Choroid plexus epithelial cell (primary cell): ENCODE results near the gene SDE2.

Experiments
- DNase-seq: peaks from one replicate; pipeline ENCODE4 v3.0.0-alpha.2; 2010; ENCODE audit warnings: low read depth
- H3K4me3 ChIP-seq: 2 replicates; pipeline ENCODE4 v1.5.1; 2011; ENCODE audit warnings: low read depth, mild to moderate bottlenecking, control low read depth, low read length, moderate library complexity
- TF ChIP-seq, protein P1 (sequence below): conservative IDR thresholded peaks from 2 replicates; pipeline ENCODE4 v1.5.1; 2011; ENCODE audit warnings: low read depth, mild to moderate bottlenecking, control low read depth, inconsistent platforms, low read length, moderate library complexity

The SDE2 gene

GRCh38 chr1:226035915-226036314 is 36.8 kb upstream of the SDE2 start:
- TF ChIP-seq, protein P1, sequence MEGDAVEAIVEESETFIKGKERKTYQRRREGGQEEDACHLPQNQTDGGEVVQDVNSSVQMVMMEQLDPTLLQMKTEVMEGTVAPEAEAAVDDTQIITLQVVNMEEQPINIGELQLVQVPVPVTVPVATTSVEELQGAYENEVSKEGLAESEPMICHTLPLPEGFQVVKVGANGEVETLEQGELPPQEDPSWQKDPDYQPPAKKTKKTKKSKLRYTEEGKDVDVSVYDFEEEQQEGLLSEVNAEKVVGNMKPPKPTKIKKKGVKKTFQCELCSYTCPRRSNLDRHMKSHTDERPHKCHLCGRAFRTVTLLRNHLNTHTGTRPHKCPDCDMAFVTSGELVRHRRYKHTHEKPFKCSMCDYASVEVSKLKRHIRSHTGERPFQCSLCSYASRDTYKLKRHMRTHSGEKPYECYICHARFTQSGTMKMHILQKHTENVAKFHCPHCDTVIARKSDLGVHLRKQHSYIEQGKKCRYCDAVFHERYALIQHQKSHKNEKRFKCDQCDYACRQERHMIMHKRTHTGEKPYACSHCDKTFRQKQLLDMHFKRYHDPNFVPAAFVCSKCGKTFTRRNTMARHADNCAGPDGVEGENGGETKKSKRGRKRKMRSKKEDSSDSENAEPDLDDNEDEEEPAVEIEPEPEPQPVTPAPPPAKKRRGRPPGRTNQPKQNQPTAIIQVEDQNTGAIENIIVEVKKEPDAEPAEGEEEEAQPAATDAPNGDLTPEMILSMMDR: no peak
- H3K4me3 ChIP-seq: no peak overlapping the region

GRCh38 chr1:226034482-226034881 is 35.3 kb upstream of the SDE2 start:
- DNase-seq: peak; percentile 86
- TF ChIP-seq, protein P1: no peak
- H3K4me3 ChIP-seq: no peak overlapping the region

More at GRCh38 chr1:226035915-226036314, 36.8 kb upstream of the SDE2 start:
- no peak for DNase-seq

GRCh38 chr1:226033991-226034390 is 34.8 kb upstream of the SDE2 start:
- H3K4me3 ChIP-seq: no peak overlapping the region
- TF ChIP-seq, protein P1: no peak
- no peak for DNase-seq

- DNase-seq: no peak
- TF ChIP-seq, protein P1: no peak
- H3K4me3 ChIP-seq: no peak overlapping the region
These were observed 34.4 kb upstream of the SDE2 start for GRCh38 chr1:226033582-226033981.

- DNase-seq: no peak
- no peak overlapping the region for H3K4me3 ChIP-seq
- TF ChIP-seq, protein P1: no peak
These were observed 30.6 kb upstream of the SDE2 start for GRCh38 chr1:226029568-226030225.

DNA sequence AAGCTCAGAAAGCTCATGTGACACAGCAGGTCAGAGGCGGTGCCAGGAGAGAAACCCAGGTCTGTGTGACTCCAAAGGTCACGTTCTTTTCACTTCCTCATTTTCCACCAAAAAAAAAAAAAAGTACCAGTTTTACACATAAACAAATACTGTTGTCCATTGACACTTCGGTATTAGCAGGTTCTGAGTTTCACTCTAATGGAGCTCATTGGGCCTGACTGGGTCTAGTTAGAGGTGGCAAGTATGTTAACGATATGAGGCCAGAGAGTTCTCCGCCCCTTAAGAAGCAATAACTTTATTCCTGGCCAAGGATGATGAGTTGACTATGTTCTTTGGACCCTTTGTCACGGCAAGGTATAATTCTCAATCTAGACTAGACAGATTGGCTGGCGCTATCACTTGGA is 30.0 kb upstream of the SDE2 start:
- TF ChIP-seq, protein P1: no peak
- H3K4me3 ChIP-seq: no peak overlapping the region
- no peak for DNase-seq

GRCh38 chr1:226027538-226028217 is 28.5 kb upstream of the SDE2 start:
- H3K4me3 ChIP-seq: no peak overlapping the region

More at GRCh38 chr1:226027538-226028217, 28.5 kb upstream of the SDE2 start:
- TF ChIP-seq, protein P1: no peak
- DNase-seq: no peak
